LNCAP (cell line): Measurements from ENCODE around the gene ETFA.

Experiments used
- TF ChIP-seq, protein P1 (sequence below): fragments of 450-650 bp; IDR thresholded peaks from 2 replicates; pipeline ENCODE4 v1.5.1; 2017; ENCODE audit warnings: mild to moderate bottlenecking

Gene ETFA

DNA sequence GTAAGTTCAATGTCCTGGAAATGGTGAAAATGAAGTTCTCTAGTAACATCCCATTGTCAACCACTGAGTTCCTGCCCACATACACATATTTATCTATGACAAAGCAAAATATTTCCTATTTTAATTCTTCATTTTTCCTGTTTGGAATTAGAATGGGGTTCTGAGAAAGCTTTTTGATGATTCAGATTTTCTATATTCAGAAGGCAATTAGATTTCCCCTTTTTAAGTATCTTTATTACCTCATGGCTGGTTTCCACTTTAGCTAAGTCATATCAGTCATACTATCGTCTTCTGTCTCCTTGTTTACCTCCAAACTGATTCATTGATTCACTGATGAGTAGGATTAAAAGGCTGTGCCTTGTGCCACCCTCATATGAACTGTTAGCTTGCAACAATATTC lies 17.9 kb downstream of the ETFA start:
- TF ChIP-seq, protein P1, sequence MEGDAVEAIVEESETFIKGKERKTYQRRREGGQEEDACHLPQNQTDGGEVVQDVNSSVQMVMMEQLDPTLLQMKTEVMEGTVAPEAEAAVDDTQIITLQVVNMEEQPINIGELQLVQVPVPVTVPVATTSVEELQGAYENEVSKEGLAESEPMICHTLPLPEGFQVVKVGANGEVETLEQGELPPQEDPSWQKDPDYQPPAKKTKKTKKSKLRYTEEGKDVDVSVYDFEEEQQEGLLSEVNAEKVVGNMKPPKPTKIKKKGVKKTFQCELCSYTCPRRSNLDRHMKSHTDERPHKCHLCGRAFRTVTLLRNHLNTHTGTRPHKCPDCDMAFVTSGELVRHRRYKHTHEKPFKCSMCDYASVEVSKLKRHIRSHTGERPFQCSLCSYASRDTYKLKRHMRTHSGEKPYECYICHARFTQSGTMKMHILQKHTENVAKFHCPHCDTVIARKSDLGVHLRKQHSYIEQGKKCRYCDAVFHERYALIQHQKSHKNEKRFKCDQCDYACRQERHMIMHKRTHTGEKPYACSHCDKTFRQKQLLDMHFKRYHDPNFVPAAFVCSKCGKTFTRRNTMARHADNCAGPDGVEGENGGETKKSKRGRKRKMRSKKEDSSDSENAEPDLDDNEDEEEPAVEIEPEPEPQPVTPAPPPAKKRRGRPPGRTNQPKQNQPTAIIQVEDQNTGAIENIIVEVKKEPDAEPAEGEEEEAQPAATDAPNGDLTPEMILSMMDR, result no peak

DNA sequence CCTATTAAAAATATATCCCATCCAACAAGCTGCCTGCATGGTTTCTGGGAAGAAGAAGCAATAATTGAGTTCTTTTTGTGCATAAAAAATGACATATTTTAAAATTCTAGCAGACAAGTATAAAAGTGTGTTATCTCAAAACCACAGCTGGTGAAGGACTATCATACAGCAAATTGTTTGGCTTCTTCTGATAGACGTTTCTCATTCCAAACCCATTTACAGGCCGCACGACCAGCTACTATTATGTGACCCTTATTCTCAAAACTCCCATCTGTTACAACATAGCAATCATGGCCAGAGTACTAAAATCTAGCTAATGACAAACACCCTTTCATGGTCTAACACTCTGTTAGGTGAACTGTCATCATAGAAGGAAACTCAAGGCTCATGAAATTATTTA lies 21.7 kb downstream of the ETFA start:
- TF ChIP-seq, protein P1, result no peak

DNA sequence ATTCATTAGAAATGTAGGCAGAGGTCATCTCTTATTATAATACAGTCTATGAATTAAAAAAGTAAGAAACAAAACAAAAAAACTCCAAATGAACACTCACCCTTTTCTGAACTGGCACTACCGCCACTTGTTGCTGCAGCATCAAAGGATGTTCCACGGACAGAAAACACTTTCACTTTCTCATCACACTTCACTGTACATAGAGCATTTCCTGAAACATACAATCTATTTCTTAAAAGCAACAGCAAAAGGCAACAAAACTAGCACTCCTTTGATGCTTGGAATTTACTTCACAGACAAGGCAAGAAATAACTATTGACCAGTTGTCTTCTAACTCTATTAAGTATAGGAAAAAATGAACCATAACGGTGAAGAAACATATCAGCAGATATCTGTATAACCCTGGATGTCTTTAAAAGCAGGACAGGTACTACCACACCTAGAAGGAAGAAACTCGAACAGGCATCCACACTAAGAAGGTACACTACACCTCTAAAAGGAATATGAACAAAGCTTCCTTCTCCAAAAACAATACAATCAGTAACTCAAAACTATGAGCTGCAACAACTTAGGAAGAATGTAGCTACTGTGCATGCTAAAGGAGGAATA lies 24.9 kb downstream of the ETFA start:
- TF ChIP-seq, protein P1, result no peak

DNA sequence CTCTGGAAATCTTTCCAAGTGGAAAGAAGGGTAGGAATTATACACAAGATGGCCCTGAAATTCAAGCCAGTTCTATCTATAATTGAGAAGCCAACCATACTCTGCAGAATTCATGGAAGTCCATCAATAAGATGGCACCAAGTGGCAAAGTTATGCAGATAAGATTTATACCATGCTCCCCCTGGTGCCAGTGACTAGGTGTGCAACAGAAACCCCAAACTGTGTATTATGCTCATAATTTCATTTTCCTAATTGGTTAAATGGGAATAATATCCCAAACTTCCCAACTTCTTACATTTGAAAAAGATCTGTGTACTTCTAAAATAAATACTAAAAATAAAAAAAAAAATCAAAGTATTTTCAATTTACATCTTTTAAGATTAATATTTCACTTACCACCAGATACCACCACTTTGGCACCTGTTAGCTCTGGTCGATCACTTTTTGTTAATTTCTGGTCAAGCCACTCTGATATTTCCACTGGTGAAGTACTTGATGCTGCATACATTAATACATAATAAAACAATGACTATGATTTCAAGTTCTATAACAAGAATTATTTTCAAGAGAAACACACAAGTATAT lies 25.9 kb downstream of the ETFA start:
- TF ChIP-seq, protein P1, result peak; percentile 50

DNA sequence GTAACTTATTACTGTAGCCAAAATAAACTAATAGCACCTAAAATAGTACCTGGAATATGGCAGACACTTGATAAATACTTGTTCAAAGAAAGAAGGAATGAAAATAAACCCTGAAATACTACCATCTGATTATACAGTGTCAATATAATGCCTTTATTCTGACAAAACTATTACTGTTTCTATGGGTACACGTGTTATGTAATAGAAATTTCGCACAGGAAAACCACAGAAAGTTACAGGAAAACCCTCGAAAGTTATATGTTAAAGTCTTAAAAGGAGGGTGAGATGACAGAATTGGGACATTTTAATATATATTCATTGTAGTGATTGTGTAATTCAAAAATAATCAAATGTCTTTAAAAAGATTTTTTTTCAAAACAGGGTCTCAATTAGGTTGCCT lies 28.8 kb downstream of the ETFA start:
- TF ChIP-seq, protein P1, result no peak

DNA sequence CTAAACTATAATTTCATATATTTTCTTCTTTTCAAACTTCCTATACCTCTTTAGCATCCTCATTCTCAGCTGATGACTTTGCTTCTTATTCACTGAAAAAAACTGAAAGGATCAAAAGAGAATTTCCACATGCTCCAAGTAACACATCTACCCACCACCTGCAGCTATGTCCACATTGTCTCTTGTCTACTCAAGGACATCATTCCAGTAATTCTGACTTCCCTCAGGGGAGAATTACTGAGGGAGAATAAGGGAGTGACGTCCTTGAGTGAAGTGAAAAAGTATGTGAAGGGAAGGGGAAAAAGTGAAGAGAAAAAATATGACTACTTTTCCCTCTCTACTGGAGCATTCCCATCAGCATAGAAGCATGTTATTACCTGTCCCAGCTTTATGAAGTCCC lies 32.6 kb downstream of the ETFA start:
- TF ChIP-seq, protein P1, result no peak

DNA sequence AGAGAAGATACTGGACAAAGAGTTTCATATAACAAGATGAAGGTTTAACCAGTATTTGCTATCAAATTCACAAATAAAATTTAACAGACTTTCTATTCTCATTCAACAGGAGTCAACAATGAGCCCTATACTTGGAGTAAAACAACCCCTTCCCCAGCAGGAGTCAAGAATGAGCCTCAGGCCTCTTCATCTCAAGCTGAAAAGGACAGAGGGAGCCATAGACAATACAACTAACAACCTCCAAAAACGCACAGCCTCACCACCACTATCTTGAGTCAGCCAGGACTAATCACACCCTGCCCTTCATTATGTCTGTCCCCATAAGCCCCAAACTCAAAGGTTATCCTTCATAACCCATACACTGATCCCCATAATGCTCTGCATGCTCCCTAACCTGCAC lies 36.4 kb downstream of the ETFA start:
- TF ChIP-seq, protein P1, result no peak

DNA sequence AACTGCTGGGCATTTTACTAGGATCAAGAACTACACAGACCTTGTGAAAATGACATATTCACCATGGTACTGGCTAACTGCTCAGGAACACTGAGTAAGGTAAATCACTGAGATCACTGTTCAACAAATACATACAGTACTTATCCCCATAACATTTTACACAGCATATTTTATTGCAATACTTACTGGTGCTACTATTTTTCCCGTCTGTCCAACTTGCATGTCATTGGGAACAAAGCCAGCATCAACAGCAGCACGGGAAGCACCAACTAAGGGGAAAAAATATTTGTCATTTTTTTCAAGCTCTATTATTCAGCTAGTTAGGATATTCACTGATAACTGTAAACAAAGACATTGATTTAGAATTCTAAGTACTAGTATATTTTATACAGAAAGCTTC lies 37.0 kb downstream of the ETFA start:
- TF ChIP-seq, protein P1, result no peak
